Natural killer cell (primary cell): ENCODE data around the gene GMCL2. TPM values are rescaled to one million over a fixed set of nuclear protein-coding genes. Genes with fewer than 3 reads are reported as not detected.

ENCODE experiments used
- ATAC-seq, 3 donors: fragments of 150-1000 bp in 2 of 3; fragments of 200-7000 bp in 1 of 3; cut with Tn5 transposase; 1 replicate in 1 of 3; 2 replicates in 2 of 3; pipeline ENCODE4 v1.10.0; 2021; ENCODE audit warnings: mild to moderate bottlenecking in 2 of 3, moderate library complexity in 2 of 3
- DNase-seq, 2 donors: peaks; one replicate each; pipeline versions ENCODE4 v3.0.0 to v3.0.0-alpha.2; 2013 to 2021; ENCODE audit warnings: mixed read lengths in 1 of 2
- H3K27ac ChIP-seq: one replicate; pipeline ENCODE4 v1.5.1; 2013; ENCODE audit warnings: mild to moderate bottlenecking, low read length
- H3K27me3 ChIP-seq: one replicate; pipeline ENCODE4 v1.6.1; 2013; ENCODE audit warnings: low read length; ENCODE audit not compliant: control insufficient read depth, insufficient read depth
- H3K36me3 ChIP-seq: one replicate; pipeline ENCODE4 v1.6.1; 2013; ENCODE audit warnings: low read length; ENCODE audit not compliant: control insufficient read depth, insufficient read depth
- H3K4me1 ChIP-seq: one replicate; pipeline ENCODE4 v1.6.1; 2013; ENCODE audit warnings: low read length; ENCODE audit not compliant: control insufficient read depth, insufficient read depth
- H3K4me3 ChIP-seq: one replicate; pipeline ENCODE4 v1.5.1; 2013; ENCODE audit warnings: low read length
- H3K9me3 ChIP-seq: one replicate; pipeline ENCODE4 v1.6.1; 2013; ENCODE audit warnings: low read length; ENCODE audit not compliant: control insufficient read depth, insufficient read depth
- H3K27ac Mint-ChIP-seq, 2 donors: one replicate each; pipeline ENCODE4 v1.8.0; 2022; ENCODE audit warnings: mild to moderate bottlenecking in 2 of 2, mixed read lengths in 2 of 2, moderate library complexity in 1 of 2
- H3K27me3 Mint-ChIP-seq, 2 donors: one replicate each; pipeline ENCODE4 v1.8.0; 2022; ENCODE audit warnings: low read depth in 2 of 2, mixed read lengths in 2 of 2
- H3K36me3 Mint-ChIP-seq: one replicate; pipeline ENCODE4 v1.8.0; 2022; ENCODE audit warnings: mixed read lengths
- H3K4me1 Mint-ChIP-seq, 2 donors: one replicate each; pipeline ENCODE4 v1.8.0; 2022; ENCODE audit warnings: mixed read lengths in 2 of 2
- H3K4me3 Mint-ChIP-seq: one replicate; pipeline ENCODE4 v1.8.0; 2022; ENCODE audit warnings: mild to moderate bottlenecking, moderate library complexity, mixed read lengths
- H3K9me3 Mint-ChIP-seq, 2 donors: one replicate each; pipeline ENCODE4 v1.8.0; 2022; ENCODE audit warnings: mixed read lengths in 2 of 2
- WGBS: methylation state at CpG from one replicate; pipeline ENCODE4 v1.1.7; 2013; ENCODE audit warnings: missing lambda C conversion rate; ENCODE audit not compliant: insufficient coverage; 5-methylcytosine and 5-hydroxymethylcytosine counted together
- intact Hi-C: fragments of 100-400 bp; cut with micrococcal nuclease; formaldehyde crosslinking; loops from one replicate; pipeline ENCODE4 v1.14.2; 2022
- total RNA-seq, 4 donors: library from RNA; stranded (reverse); fragments of 120-200 nt in 1 of 4; gene quantifications; one replicate each; pipeline versions ENCODE4 v1.2.3 to v1.2.4, GENCODE V29; 2013 to 2022
- TF ChIP-seq, protein P1 (sequence below): fragments of 200-600 bp; IDR thresholded peaks from one replicate; pipeline ENCODE4 v1.8.0; 2022; ENCODE audit warnings: antibody characterized with exemption

GMCL2 gene, protein sequence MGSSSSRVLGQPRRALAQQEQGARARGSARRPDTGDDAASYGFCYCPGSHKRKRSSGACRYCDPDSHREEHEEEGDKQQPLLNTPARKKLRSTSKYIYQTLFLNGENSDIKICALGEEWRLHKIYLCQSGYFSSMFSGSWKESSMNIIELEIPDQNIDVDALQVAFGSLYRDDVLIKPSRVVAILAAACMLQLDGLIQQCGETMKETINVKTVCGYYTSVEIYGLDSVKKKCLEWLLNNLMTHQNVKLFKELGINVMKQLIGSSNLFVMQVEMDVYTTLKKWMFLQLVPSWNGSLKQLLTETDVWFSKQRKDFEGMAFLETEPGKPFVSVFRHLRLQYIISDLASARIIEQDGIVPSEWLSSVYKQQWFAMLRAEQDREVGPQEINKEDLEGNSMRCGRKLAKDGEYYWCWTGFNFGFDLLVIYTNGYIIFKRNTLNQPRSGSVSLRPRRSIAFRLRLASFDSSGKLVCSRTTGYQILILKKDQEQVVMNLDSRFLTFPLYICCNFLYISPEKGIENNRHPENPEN
- not detected for total RNA-seq
- total RNA-seq (2013), result 0.02 TPM

DNA sequence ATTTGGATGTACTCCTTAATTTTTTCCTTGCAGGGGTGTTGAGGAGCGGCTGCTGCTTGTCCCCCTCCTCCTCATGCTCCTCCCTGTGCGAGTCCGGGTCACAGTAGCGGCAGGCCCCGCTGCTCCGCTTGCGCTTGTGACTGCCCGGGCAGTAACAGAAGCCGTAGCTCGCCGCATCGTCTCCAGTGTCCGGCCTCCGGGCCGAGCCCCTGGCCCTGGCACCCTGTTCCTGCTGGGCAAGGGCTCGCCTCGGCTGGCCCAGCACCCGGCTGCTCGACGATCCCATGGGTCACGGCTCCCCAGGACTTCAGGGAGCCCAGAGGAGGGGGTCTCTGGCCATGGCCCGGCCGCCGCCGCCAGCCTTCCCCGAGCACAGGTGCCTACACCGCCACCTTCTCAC is at the start of gene GMCL2:
Gene GMCL2 (minus strand): TSS at position 358 of the 400 bp plus-strand sequence. CDS start 72 bp downstream, at position 286.
- Mint-ChIP-seq H3K27me3 (peaks cover 0 to 7% of the 10 kb centered on the region in 2 donors), H3K36me3 (no peaks in the 10 kb centered on the region), H3K27ac (no peak within 1 kb of the TSS), H3K4me1 (peaks cover 0 to under 1% of the 10 kb centered on the region in 2 donors), H3K4me3 (no peak within 1 kb of the TSS), H3K9me3 (no peaks in the 10 kb centered on the region)
- H3K9me3 ChIP-seq, result no peaks in the 10 kb centered on the region
- TF ChIP-seq, protein P1, sequence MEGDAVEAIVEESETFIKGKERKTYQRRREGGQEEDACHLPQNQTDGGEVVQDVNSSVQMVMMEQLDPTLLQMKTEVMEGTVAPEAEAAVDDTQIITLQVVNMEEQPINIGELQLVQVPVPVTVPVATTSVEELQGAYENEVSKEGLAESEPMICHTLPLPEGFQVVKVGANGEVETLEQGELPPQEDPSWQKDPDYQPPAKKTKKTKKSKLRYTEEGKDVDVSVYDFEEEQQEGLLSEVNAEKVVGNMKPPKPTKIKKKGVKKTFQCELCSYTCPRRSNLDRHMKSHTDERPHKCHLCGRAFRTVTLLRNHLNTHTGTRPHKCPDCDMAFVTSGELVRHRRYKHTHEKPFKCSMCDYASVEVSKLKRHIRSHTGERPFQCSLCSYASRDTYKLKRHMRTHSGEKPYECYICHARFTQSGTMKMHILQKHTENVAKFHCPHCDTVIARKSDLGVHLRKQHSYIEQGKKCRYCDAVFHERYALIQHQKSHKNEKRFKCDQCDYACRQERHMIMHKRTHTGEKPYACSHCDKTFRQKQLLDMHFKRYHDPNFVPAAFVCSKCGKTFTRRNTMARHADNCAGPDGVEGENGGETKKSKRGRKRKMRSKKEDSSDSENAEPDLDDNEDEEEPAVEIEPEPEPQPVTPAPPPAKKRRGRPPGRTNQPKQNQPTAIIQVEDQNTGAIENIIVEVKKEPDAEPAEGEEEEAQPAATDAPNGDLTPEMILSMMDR, result no peak
- DNase-seq, result no peak
- no peak within 1 kb of the TSS for H3K27ac ChIP-seq
- H3K27me3 ChIP-seq, result no peaks in the 10 kb centered on the region
- H3K4me1 ChIP-seq, result no peaks in the 10 kb centered on the region
- no peak for ATAC-seq
- intact Hi-C loops, result no loop called here
- no peak within 1 kb of the TSS for H3K4me3 ChIP-seq
- H3K36me3 ChIP-seq, result no peaks in the 10 kb centered on the region
- WGBS, result 94% methylated on average over 21 of the region's 27 CpGs

DNA sequence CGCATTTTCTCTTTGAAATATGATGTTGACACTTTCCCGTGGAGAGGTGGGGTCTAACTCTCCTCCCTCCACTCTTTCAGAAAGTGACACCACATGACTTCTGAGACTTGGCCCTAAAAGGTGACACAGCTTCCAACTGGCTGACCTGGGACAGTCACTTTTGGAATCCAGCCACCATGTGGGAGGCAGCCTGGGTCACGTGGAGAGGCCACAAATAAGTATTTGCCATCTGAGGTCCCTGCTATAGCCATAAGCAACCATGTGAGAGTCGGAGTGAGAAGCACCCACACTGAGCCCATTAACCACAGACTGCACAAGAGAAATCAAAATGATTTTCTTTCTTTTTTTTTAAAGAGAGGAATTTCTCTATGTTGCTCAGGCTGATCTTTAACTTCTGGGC is 49.5 kb upstream of the GMCL2 start:
- no peaks in the 10 kb centered on the region for H3K27me3 Mint-ChIP-seq
- no peaks in the 10 kb centered on the region for H3K36me3 Mint-ChIP-seq
- DNase-seq, result no peak
- H3K27ac Mint-ChIP-seq, result peak overlapping the region; percentile 79 to 98
- peaks cover 45 to 79% of the 10 kb centered on the region in 2 donors for H3K4me1 Mint-ChIP-seq
- H3K4me1 ChIP-seq, result peaks cover 82% of the 10 kb centered on the region
- H3K4me3 ChIP-seq, result no peak overlapping the region
- no peaks in the 10 kb centered on the region for H3K36me3 ChIP-seq
- peak in 2 of 3 donors; percentile 6 to 40 for ATAC-seq
- no peaks in the 10 kb centered on the region for H3K27me3 ChIP-seq
- TF ChIP-seq, protein P1, result no peak
- H3K9me3 Mint-ChIP-seq, result no peaks in the 10 kb centered on the region
- intact Hi-C loops, result loop anchor here (10.0 kb wide), 2 partner anchors 122 to 498 kb away; partner anchors contain the start of genes N4BP3 and ZNF354A
- H3K27ac ChIP-seq, result no peak overlapping the region
- H3K9me3 ChIP-seq, result no peaks in the 10 kb centered on the region
- WGBS, result 38% methylated on average over 4 of the region's 4 CpGs
- H3K4me3 Mint-ChIP-seq, result peak overlapping the region; percentile 66

DNA sequence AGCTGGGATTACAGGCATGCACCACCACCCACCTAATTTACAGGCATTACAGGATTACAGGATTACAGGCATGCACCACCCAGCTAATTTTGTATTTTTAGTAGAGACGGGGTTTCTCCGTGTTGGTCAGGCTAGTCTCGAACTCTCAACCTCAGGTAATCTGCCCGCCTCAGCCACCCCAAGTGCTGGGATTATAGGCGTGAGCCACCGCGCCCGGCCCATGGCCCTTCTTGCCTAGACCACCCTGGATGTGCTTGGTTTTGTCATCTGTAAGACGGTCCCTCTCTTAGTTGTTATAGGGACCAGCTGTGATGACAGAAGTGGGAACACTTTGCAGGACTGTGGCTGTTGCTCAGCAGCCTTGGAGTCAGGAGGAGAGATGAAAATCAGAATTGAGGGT is 49.0 kb upstream of the GMCL2 start:
- no peak overlapping the region for H3K4me3 Mint-ChIP-seq
- H3K4me3 ChIP-seq, result no peak overlapping the region
- no peaks in the 10 kb centered on the region for H3K9me3 Mint-ChIP-seq
- no peaks in the 10 kb centered on the region for H3K27me3 ChIP-seq
- DNase-seq (no peak), ATAC-seq (no peak)
- H3K27me3 Mint-ChIP-seq, result no peaks in the 10 kb centered on the region
- TF ChIP-seq, protein P1, result no peak
- peaks cover 82% of the 10 kb centered on the region for H3K4me1 ChIP-seq
- peak overlapping the region; percentile 79 to 98 for H3K27ac Mint-ChIP-seq
- intact Hi-C loops, result loop anchor here (10.0 kb wide), 2 partner anchors 121 to 499 kb away; partner anchors contain the start of genes N4BP3 and ZNF354A
- peaks cover 49 to 79% of the 10 kb centered on the region in 2 donors for H3K4me1 Mint-ChIP-seq
- H3K36me3 ChIP-seq, result peaks cover under 1% of the 10 kb centered on the region
- no peaks in the 10 kb centered on the region for H3K36me3 Mint-ChIP-seq
- no peaks in the 10 kb centered on the region for H3K9me3 ChIP-seq
- H3K27ac ChIP-seq, result no peak overlapping the region
- WGBS, result 88% methylated on average over 9 of the region's 9 CpGs
